HG03457 (cell line): ENCODE measurements around the gene HEPHL1.
"Not testable (repeated sequence)": the region's sequence is repeated elsewhere in the genome, so short reads cannot be mapped to it uniquely, and the experiment has no call there.

Source experiments
- ATAC-seq: cut with Tn5 transposase; IDR thresholded peaks from one replicate; pipeline ENCODE4 v1.9.1; 2021; ENCODE audit warnings: moderate number of reproducible peaks; ENCODE audit not compliant: unreplicated experiment

Gene HEPHL1

DNA sequence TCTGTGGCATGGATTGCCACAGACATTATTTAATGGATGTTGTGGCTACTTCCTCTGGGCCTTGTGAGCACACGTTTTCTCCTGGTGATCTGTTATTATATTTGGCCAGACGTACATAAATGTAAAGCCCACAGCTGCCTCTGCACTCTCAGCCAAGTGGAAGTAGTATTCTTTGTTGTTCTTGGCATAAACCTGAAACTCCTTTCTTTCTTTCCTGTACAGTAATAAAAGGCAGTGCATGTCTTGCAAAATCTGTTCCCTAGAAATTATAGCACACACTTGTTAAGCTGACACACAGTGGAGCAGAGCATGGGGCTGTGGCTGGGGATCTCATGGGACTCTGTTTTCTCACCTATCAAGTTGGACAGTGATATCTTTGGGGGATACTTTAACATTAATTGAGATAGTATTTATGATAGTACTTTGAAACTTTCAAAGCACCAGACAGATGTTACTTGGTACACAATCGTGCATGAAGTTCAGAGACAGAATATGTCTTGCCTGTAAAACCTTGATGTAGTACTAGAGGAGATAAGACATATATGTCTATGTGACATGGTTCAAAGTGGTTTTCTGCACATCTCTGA is 128.4 kb downstream of the HEPHL1 start:
- no peak for ATAC-seq

DNA sequence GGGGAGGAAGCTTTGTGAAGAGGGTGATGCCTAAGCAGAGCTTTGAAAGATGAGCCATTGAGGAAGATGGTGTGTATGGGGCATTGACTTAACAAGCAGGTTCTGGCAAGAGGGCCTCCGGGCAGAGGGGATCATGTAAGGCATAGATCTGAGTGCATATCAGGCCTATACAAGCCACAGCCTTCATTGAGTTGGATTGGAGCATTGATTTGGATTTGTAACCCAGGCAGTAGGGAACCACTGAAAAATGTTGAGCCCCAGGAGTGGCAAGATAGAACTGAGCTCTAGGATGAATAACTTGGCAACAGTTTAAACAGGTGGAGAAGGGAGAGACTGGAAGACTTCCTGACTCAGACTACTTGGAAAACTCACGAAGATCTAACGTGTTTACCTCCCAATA is 128.9 kb downstream of the HEPHL1 start:
- ATAC-seq, result no peak

DNA sequence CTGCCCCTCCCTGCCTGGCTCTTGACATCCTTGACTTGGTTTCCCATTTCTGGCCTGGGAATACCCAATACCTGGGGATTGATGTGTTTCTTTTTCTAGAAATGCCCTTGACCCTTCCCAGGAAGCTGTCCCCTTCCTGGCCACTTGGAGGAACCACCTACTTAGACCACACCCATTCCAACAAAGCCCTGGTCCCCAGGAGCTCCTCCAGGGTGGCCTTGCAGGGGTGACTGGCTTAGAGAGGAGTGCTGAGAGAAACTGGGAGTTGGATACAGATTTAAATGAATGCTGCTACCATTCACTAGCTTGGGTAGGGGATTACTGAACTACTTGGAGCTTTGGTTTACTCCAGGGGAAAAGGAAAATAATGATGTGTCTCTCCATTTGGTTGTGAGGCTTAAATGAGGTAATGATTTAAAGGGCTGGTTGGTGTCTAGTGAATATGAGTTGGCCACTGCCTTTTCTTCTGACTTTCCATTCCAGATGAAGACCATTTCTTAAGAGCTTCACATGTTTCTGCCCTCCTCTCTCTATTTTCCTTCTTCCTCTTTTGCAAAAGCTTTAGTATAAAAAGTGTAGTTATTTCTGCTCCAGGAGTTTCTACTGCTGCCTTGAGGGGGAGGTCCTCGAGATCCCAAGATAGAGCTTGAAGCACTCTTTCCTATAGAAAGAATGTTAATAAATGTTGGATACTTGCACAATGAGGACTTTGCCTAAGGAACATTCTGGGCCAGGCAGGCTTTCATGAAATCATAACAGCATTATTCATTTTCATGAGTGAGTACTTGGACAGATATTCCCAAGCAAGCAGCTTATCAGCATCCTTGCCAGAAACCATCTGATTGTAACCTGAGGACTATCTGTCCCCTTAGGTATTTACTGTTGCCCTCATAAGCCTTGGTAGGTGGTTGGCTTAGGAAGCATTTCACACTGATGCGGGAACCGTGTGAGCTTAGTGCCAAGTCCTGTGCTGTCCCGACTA is 129.8 kb downstream of the HEPHL1 start:
- ATAC-seq, result no peak

DNA sequence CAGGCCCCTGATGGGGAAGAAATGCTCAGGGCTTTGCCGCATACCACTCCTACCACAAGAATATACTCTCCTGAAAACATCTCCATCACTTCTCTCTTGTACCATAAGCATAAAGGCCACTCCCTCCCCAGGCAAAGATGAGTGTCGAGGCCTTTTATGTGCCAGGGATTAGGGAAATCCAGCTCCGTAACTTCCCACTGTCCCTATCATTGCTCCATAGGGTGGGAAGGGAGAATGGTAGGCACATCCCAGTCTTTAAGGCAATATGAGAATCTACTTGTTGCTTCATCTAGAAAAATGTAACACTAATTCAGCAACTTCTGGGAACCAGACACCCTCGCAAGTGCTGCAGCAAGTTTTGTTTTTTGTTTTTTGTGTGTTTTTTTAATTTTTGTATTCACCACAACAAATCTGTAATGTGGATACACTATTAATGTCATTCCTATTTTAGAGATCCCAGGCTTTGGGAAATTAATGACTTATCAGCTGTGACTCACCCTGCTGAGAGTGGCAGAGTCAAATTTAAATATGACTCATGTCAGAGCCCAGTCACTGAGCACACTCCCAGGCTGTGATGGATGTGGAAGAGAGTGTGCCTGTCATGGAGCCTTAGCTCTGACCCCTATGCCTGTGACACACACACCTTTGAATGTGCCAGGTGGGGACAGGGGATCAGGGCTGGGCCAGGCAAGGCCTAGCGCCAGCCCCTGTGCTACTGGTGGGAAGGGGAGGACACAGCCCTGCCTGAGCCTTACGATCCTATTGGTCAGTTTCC is 130.9 kb downstream of the HEPHL1 start:
- peak; percentile 47 for ATAC-seq

DNA sequence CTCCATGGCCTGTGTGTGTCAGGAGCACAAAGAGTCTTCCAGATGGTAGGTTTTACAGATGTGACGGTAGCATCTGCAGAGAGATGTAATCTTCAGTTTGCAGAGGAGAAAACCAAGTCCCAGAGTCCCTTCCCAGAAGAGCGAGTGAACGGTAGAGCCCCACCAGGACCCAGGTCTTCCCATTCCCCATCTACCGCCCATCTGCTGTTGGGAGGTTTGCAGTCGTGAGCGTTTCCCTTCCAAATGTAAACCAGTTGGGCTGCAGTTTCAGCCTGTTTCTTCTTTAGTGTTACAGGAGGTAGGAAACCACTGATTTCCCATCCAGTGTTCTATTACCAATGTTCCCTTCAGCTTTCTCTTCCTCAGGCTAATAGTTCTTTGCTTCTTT is 131.5 kb downstream of the HEPHL1 start:
- ATAC-seq, result no peak

DNA sequence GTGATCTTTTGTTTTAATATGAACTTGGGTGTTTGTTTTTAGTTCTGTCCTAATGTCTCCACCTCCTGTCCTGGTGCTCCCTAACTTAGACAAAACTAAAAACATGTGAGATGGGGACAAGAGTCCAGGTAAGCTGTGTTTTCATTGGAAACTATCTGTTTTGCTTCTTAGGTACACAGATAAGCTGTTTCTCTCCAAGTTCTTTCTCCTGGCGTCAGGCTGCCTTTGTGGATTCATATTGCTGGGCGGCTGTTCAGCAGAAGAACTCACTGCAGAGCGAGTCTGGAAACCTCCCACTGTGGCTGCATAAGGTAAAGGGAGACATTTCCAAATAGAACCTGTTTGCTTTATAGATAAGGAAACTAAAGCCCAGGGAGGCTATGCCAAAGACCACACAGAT is 132.2 kb downstream of the HEPHL1 start:
- ATAC-seq, result no peak

DNA sequence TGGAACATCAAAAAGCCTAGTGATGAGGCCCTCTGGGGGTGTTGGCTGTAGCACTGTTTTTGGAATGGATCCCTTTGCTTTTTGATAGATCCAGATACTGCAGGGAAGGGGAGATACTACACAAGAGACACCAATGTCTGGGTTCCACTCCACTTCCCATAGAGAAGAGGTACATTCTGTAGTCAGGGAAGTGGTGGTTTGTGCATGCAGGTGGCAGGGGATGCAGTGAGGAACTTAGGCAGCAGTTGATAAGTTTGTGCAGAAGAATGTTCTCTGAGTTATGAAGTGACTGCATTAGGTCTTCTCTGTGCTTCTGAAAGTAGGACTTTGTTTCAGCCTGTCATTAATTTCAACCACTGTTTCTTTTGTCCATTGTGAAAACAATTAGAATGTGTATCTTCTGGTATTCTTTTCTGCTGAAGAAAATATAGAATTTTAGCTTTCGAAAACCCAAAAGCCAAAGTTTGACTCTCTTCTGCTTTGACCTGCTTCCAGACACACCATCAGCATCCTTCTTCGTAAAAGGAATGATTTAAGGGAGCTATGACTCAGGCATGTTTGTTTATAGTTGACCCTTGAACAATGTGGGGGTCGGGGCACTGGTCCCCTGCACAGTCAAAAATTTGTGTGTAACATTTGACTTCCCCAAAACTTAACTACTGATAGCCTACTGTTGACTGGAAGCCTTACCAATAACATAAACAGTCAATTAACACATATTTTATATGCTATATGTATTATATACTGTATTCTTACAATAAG is 133.1 kb downstream of the HEPHL1 start:
- no peak for ATAC-seq

DNA sequence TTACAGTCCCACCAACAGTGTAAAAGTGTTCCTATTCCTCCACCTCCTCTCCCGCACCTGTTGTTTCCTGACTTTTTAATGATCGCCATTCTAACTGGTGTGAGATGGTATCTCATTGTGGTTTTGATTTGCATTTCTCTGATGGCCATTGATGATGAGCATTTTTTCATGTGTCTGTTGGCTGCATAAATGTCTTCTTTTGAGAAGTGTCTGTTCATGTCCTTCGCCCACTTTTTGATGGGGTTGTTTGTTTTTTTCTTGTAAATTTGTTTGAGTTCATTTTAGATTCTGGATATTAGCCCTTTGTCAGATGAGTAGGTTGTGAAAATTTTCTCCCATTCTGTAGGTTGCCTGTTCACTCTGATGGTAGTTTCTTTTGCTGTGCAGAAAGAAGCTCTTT is 136.2 kb downstream of the HEPHL1 start:
- not testable (repeated sequence) for ATAC-seq
